HTR-8/SVneo (cell line): ENCODE results near the gene PLEKHM3.

ENCODE experiments used
- DNase-seq: peaks from one replicate; pipeline ENCODE4 v3.0.0; 2011; ENCODE audit warnings: low spot score, mixed read lengths; ENCODE audit not compliant: insufficient read length
- FAIRE-seq: peaks from 2 replicates; lab custom pipeline; 2011; peaks lifted over from hg19 to GRCh38; lab: Jason Lieb, UNC

The PLEKHM3 gene, protein sequence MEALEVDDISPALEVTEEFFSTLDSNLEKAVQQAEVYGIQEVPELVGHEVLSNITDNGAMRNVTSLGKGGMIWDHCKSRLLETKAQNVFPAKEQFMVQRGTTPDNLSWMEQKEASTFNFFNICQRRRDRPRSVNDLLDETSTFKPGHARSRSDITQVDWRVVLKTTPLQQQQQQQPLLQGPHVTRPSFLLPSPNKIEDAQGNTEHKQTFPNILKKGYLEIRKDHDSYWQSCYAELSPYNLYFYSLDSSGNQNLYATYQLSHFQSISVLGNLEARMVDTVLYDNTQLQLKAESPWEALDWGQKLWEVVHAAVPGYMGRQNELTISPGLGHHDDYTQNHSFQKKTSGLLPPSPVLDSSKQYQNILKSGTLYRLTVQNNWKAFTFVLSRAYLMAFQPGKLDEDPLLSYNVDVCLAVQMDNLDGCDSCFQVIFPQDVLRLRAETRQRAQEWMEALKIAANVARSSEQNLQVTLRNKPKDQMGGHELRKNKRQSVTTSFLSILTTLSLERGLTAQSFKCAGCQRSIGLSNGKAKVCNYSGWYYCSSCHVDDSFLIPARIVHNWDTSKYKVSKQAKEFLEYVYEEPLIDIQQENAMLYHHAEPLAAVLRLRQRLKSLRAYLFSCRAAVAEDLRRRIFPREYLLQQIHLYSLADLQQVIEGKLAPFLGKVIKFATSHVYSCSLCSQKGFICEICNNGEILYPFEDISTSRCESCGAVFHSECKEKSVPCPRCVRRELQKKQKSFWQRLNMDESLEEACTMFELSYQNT

DNA sequence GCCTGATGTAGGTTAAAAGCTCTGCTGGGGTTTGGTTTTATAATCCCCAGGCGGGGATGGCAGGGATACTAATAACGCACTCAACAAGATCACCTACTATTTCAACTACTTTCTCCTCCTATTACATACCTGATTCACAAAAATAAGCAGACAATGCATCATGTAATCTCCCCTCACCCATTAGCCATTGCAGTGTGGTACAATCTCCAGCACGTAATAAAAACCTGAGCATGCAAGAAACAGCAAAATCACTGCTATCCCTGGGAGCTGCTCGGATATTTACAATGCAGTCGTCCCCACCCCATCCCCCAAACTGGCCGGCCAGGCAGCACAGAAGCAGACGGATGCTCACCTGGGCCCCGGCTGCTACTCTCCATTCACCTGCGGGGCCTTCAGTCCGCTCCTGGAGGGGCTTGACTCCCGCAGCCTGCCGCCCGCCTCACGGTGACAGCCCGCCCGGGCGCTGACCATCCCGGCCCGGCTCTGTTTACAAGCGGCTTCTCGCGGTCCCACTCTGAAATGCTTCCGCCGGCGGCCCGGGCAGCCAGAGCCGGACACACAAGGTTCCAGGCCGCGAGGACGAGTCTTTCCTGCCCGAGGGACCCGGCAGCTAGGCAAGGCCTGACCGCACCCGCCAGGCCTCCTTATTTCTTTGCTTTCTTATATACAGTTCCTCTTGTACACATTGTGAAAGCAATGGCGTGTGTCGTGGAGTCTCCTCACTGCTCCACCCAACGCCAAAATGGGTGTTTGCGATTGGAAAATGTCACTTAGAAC is at the start of gene PLEKHM3:
PLEKHM3 (minus strand) TSS at position 491 of the 777 bp plus-strand sequence. CDS start 23,888 bp downstream, outside the sequence.
- FAIRE-seq: peak; percentile 60
- DNase-seq: peak; percentile 68

DNA sequence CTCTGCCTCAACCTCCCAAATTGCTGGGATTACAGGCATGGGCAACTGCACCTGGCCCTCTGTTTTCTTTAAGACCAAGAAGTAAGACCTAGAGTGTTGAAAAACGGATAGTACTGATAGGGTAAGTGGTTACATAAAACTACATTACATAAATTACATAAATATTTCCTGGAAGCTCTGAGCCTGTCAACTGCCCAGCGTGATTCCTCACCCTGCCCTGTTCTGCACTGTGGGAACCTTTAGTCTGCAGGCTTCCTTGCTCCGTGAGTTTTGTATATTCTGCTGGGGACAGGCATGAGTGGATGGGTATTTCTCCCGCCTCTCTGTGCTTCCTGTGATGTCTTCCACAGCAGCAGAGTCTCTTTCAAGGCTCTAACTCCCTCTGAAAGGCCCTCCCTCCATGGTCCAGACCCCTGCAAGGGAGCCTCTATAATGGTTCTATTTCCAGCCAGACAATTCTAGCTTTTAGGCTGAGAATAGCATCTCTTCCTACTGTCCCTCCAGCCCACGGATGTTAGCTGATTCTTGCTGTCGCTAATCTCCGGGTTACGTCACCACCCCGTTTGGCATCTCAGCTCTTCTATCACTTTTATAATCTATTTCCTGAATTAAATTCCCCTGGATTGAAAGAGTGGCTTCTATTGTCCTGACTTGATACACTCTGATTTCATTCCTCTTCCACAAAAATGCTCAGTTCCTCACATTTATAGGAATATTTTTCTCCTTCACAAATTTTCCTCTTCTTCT is 49.5 kb upstream of the PLEKHM3 start:
- DNase-seq (no peak), FAIRE-seq (no peak)

DNA sequence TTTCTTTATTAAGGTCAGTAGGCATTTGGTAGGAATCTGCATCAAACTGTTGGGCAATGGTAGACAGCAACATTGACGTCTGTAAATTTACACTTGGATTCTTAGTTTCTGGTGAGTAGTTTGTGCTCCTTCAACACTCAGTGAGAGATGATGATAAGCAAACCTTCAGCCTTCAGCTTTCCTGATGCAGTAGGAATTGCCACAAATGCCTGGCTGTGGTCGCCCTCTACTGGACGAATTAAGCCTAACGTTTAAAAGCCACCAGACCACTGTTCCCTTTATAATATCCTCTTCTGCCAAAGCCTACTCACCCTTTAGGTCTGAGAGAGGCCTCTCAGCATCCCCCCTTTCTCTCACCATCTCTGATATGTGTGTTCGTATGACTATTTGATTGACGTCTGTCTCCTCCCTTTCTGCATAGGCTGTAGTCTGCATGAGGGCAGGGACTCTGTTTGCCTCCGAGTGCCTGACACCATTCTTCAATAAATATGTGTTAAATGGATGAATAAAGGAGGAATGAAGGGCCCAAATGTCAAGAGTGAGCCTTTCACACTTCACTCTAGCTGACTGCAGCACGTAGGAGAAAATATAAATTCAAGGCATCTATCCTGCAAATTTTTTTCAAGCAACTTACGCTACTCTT is 47.0 kb upstream of the PLEKHM3 start:
- DNase-seq (peak; percentile 64), FAIRE-seq (peak; percentile 77)

DNA sequence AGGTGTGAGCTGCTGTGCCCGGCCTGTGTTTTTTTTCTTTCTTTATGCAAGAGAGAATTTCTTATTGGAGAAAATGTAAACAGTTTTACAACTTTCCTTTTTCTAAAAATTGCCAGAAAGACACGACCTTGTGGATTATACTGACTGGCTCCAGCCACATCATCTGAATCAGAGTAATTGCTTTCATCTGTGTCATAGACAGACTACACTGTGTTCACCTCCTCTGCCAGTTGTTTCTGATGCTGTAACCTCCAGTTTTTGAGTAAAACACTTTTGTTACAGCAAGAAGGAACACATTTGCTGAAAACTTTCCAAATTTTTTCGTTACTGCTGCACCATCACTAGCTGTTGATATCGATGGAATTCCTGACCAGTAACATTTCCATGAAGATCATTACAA is 43.9 kb upstream of the PLEKHM3 start:
- DNase-seq (no peak), FAIRE-seq (no peak)

DNA sequence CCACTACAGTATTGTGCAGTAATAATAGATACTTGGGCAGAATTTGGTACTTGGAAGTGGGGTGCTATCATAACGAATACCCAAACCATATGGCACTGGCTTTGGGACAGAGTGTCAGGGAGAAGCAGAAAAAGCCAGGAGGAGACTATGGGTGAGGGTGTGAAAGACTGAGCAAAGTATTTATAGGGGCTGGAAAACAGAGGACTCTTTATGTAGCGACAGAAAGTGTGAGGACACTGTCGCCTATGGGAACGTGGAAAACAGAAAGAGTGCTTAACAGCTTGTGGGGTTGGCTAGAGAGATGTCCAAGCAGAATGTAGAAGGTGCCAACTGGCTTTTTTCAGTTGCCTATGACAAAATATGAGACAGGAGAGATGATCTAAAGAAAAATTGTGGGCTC is 40.7 kb upstream of the PLEKHM3 start:
- DNase-seq (no peak), FAIRE-seq (no peak)

DNA sequence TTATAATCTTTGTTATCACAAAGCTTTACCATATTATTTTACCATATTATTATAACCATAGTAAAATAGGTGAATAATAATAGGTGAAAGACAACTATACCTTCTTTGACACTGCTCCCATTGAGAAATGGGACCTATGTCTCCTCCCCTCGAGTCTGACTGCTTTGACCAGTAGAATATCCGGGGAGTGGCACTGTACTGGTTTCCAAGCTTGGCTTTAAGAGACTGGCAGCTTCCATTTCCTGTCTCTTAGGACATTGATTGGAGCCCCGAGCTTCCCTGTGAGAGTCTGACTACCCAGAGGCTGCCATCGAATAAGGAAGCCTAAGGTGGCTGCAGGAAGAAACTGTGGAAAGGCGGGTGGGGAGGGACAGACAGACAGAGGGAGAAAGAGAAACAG is 40.1 kb upstream of the PLEKHM3 start:
- DNase-seq (no peak), FAIRE-seq (no peak)

DNA sequence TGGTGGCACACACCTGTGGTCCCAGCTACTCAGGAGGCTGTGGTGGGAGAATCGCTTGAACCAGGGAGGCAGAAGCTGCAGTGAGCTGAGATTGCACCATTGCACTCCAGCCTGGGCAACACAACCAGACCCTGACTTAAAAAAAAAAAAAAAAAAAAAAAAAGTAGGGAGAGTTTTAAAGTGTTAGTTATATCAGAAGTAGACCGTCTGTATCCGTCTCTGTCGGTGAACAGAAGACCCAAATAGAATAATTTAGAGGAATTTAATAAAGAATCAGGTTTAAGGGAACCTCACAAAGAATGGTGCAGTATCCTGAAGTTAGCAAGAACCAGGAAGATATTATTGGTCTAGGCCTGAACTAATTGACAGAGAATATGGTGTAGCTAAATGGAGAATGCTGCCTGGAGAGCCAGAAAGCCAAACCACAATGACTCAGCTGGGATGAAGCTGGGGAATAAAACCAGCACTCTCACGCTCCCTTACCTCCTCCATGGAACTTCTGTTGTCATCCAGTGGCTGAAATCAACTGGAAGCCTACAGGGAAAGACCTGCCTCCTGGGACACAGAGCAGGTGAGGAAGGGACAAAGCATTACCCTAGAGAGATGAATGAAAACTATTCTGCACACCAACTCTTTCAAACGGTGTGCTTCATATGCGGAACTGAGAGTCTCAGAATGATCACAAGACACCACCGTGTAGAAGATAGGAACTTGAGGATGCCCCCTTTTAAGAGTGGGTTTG is 39.1 kb upstream of the PLEKHM3 start:
- DNase-seq (peak; percentile 64), FAIRE-seq (no peak)

DNA sequence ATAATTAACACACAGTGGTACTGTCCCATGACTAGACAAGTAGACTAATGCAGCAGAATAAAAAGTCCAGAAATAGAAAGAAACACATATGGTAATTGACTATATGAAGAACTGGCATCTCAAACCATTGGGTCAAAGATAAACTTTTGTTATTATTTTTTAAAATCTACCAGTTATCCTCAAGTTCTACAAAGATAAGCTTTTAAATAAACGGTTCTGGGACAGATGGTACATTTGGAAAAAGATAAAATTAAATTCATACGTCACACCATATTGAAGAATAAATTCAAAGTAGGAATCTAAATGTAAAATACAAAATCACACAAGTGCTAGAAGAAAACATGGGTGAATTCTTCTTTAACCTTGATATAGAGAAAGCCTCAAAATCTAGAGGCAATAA is 37.6 kb upstream of the PLEKHM3 start:
- FAIRE-seq: no peak
- DNase-seq: no peak

DNA sequence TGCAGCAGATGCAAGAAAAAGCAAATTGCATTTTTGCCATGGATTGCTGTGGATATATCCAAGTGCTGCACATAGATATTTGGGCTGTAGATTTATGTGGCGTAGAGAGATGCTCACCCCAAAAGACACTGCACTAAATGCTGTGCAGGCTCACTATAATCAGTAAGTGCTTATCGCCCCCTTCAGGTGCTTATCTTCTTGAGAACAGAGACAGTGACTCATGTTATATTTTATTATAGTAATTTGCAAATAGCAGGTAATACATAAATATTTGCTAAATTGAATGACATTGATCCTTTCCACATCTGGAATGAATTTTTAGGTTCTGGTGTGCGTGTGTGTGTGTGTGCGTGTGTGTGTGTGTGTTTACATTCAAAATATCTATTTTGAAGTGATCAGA is 36.8 kb upstream of the PLEKHM3 start:
- DNase-seq (no peak), FAIRE-seq (no peak)

DNA sequence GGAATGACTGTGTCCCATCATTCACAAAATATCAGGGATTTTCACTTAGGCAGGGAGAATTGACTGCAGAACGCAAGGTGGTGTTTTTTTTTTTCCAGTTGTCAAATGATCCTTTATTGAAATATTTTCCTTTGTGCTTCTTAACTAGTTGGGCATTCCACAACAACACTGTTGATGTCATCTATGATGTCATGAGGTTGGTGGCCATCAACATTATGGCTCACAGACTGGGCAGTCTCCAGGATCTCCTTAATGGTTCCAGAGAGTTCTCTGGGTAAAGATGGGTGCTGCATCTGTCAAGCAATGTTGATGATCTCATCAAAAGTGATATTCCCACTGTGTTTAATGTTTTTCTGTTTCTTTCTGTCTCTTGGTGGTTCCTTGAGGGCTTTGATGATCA is 31.8 kb upstream of the PLEKHM3 start:
- no peak for DNase-seq
- no peak for FAIRE-seq

DNA sequence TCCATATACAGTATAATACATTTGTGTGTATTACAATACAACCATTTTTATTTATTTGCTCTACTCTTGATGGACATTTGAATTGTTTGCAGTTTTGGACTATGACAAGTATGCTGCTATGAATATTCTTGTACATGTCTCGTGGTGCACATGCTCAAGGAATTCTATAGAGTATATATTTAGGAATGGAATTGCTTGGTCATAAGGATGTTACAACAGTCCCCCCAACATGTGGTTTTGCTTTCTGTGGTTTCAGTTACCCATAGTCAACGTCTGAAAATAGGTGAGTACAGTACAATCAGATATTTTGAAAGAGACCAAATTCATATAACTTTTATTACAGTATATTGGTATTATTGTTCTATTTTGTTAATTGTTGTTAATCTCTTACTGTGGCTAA is 24.1 kb upstream of the PLEKHM3 start:
- DNase-seq (no peak), FAIRE-seq (no peak)

DNA sequence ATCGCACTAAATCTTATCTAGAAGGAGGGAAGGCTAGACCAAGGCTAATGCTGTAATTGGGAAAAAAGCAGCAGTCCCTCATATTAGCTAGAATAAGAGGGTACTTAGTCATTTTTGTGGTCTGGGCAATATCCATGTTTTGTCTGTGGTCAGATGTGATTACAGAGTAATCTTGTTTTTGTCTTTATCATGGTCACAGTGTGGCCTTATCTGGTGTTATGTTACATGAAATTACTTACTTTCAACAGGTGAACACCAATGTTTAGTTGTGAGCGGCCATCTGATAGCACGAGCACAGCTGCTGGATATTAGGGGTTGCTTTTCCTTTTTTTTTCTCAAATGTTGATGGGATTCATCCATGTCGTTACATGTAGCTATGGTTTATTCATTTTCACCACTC is 23.7 kb upstream of the PLEKHM3 start:
- DNase-seq (no peak), FAIRE-seq (no peak)

DNA sequence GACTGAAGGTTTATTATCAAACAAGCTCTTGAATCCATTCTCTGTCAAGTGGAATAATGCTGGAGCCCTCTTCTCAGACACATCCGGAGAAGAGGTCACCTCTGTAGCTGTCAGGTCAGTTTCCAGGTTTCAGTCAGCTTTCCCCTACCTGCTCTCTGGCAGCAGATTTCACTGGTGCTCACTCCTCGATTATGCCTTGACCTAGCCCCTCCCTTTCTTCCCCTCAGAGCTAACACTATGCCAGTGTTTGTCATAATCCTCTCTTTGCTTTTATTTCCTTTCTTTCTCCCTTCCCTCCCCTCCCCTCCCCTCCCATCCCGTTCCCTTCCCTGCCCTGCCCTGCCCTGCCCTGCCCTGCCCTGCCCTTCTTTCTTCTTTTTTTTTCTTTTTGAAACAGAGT is 22.5 kb upstream of the PLEKHM3 start:
- no peak for FAIRE-seq

DNA sequence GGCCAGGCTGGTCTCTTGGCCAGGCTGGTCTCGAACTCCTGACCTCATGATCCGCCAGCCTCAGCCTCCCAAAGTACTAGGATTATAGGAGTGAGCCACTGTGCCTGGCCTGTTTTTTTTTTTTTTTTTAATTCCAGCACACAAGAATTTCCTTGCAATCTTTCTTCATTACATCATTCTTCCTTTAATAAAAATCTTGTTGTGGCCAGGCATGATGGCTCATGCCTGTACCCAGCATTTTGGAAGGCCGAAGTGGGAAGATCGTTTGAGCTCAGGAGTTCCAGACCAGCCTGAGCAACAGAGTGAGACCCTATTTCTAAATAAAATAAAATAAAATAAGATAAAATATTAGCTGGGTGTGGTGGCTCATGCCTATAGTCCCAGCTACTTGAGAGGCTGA is 21.4 kb upstream of the PLEKHM3 start:
- FAIRE-seq: no peak
- DNase-seq: no peak

More for the DNA sequence above, 22.5 kb upstream of the PLEKHM3 start:
- DNase-seq: no peak

DNA sequence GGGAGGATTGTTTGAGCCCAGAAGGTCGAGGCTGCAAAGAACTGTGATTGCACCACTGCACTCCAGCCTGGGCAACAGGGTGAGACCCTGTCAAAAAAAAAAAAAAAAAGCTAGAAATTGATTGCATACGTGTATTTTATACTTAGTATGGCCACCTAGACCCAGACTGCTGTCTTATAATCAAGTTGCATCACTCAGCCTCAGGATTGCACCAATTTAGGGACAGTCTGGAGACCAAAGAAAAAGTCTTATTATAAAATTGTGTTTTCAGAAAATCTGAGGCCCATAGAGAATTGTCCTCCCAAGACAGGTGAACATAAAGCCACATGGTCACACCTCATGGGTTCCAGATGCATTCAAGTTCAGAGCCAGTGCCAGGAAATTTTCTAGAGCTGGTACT is 17.1 kb upstream of the PLEKHM3 start:
- no peak for FAIRE-seq
- no peak for DNase-seq

DNA sequence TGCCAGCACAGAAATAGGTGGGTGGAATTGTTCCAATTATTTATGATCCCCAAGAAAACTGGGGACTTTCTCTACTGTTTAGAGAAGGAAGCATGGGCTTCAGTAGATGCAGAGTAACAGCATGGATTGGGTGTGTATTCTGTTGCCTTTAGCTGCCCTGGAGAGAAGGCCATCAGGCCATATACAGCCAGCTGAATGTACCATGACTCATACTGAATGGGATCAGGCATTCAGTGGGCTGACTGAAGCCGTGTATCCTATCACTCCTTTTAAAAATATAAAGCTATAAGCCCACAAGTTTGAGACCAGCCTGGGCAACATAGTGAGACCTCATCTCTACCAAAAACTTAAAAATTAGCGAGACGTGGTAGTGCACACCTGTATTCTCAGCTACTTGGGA is 16.7 kb upstream of the PLEKHM3 start:
- DNase-seq (no peak), FAIRE-seq (no peak)

DNA sequence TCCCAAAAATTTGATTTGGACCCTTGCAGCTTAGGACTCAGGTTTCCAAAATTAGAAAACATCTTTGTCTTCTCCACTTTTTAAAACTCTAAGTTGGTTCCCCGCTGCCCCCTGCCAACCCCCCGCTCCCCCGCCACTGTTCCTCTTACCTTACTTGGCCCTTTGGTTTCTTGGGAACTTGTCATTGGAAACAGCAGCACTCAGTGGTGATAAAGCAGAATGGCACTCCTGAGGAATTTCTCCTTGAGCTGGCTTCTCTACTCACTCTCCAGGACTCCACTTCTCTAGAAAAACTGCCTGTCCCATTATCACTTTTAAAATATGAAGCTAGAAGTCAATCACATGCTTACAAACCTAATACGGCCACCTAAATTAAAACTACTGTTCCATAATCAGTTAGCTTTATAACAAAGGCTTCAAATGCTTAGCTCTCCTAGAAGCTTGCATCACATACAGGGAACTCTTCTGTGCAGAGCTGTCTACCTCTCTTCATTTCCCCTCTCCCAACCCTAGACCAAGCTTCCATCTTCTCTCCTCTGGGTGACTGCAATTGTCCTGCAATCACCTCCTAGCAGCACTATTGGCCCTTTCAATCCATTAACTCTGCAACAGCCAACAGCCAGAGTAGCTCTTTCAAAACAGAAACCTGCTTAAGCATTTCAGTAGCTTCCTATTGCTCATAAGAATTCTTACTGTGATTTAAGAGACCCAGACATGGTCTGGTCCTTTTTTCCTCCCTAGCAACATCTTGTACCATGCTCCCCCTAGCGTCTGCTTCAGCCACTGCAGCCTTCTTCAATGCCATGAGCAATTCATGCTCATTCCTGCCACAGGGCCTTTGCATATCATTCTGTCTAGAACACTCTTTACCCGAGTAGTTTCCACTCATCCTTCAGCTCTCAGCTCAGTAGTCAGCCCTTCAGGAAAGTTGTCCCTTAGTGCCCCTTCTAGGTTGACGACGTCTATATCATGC is 15.2 kb upstream of the PLEKHM3 start:
- no peak for FAIRE-seq
- DNase-seq: peak; percentile 48
